B cell (primary cell): ENCODE measurements around the gene NT5DC2. TPM values are rescaled to one million over a fixed set of nuclear protein-coding genes. Genes with fewer than 3 reads are reported as not detected.

Experiments
- ATAC-seq: fragments of 200-7000 bp; cut with Tn5 transposase; one replicate; pipeline ENCODE4 v1.10.0; 2021; ENCODE audit warnings: low read depth, mild to moderate bottlenecking, moderate number of reproducible peaks, moderate library complexity
- CTCF ChIA-PET: fragments of 350-600 bp; sonication (Branson Sonifier 250); formaldehyde crosslinking; loops from one replicate; lab custom pipeline; 2021; ENCODE audit warnings: antibody characterized with exemption, inconsistent platforms; lab: Charles Lee
- POLR2A ChIA-PET: fragments of 350-600 bp; sonication (Branson Sonifier 250); formaldehyde crosslinking; loops from one replicate; lab custom pipeline; 2021; ENCODE audit warnings: antibody characterized with exemption; lab: Charles Lee
- DNase-seq: peaks from one replicate; pipeline ENCODE4 v3.0.0; 2013
- H2AFZ ChIP-seq: 2 replicates; pipeline ENCODE4 v1.6.1; 2012; ENCODE audit warnings: mild to moderate bottlenecking, low read depth, low read length; ENCODE audit not compliant: insufficient read depth, poor library complexity, severe bottlenecking
- H3K27ac ChIP-seq, 2 donors: 1 replicate in 1 of 2; 2 replicates in 1 of 2; pipeline ENCODE4 v1.5.1; 2012 to 2013; ENCODE audit warnings: low read length in 2 of 2, mild to moderate bottlenecking in 2 of 2, moderate library complexity in 1 of 2
- H3K27me3 ChIP-seq, 4 experiments: fragments of 200-600 bp in 1 of 4; sonication (generic) in 1 of 4; replicated peaks in 1 of 4; 1 replicate in 2 of 4; 2 replicates in 2 of 4; pipeline versions ENCODE4 v1.6.1 to v1.7.0; 2013 to 2016; ENCODE audit warnings: low read length in 3 of 4, mild to moderate bottlenecking in 2 of 4, mixed read lengths in 1 of 4, moderate library complexity in 1 of 4; ENCODE audit not compliant: insufficient read depth in 4 of 4, control insufficient read depth in 3 of 4; ENCODE audit errors: control extremely low read depth in 1 of 4
- H3K36me3 ChIP-seq, 2 experiments: replicated peaks in 1 of 2; 1 replicate in 1 of 2; 2 replicates in 1 of 2; pipeline versions ENCODE4 v1.6.1 to v1.7.1; 2013; ENCODE audit warnings: low read length in 1 of 2; ENCODE audit not compliant: insufficient read depth in 2 of 2, control insufficient read depth in 1 of 2; ENCODE audit errors: control extremely low read depth in 1 of 2, extremely low read depth in 1 of 2
- H3K4me1 ChIP-seq, 2 donors: fragments of 200-600 bp in 1 of 2; sonication (generic) in 1 of 2; 1 replicate in 1 of 2; 2 replicates in 1 of 2; pipeline versions ENCODE4 v1.5.1 to v1.6.1; 2013 to 2017; ENCODE audit warnings: low read length in 2 of 2; ENCODE audit not compliant: control insufficient read depth in 2 of 2, insufficient read depth in 2 of 2
- H3K4me2 ChIP-seq: replicated peaks from 2 replicates; pipeline ENCODE3; 2012; ENCODE audit warnings: mild to moderate bottlenecking, low read depth, low read length; ENCODE audit not compliant: poor library complexity, severe bottlenecking
- H3K4me3 ChIP-seq, 5 experiments: fragments of 200-600 bp in 1 of 5; sonication (generic) in 1 of 5; 1 replicate in 3 of 5; 2 replicates in 2 of 5; pipeline versions ENCODE4 v1.5.1 to v1.7.0; 2011 to 2016; ENCODE audit warnings: low read length in 4 of 5, mild to moderate bottlenecking in 4 of 5, low read depth in 2 of 5, control low read depth in 1 of 5, moderate library complexity in 1 of 5; ENCODE audit not compliant: insufficient read depth in 1 of 5; ENCODE audit errors: control extremely low read depth in 1 of 5, extremely low read depth in 1 of 5
- H3K79me2 ChIP-seq: fragments of 200-600 bp; sonication (generic); one replicate; pipeline ENCODE4 v1.6.0; 2016; ENCODE audit warnings: low read length; ENCODE audit not compliant: control insufficient read depth, insufficient read depth
- H3K9ac ChIP-seq: fragments of 200-600 bp; sonication (generic); 2 replicates; pipeline ENCODE4 v1.6.1; 2017; ENCODE audit warnings: mild to moderate bottlenecking, low read length, moderate library complexity
- H3K9me3 ChIP-seq, 3 donors: one replicate each; pipeline versions ENCODE4 v1.6.1 to v1.7.1; 2013; ENCODE audit warnings: low read length in 2 of 3; ENCODE audit not compliant: control insufficient read depth in 2 of 3, insufficient read depth in 1 of 3; ENCODE audit errors: control extremely low read depth in 1 of 3
- H4K20me1 ChIP-seq: 2 replicates; pipeline ENCODE4 v1.6.0; 2012; ENCODE audit warnings: mild to moderate bottlenecking, low read length; ENCODE audit not compliant: insufficient read depth, control insufficient read depth, poor library complexity, severe bottlenecking
- H3K27ac Mint-ChIP-seq: one replicate; pipeline ENCODE4 v1.8.0; 2021; ENCODE audit warnings: mixed read lengths
- H3K27me3 Mint-ChIP-seq: one replicate; pipeline ENCODE4 v1.8.0; 2021; ENCODE audit warnings: mixed read lengths
- H3K4me1 Mint-ChIP-seq: one replicate; pipeline ENCODE4 v1.8.0; 2021; ENCODE audit warnings: mixed read lengths
- H3K4me3 Mint-ChIP-seq: one replicate; pipeline ENCODE4 v1.8.0; 2021; ENCODE audit warnings: mixed read lengths
- H3K9me3 Mint-ChIP-seq: one replicate; pipeline ENCODE4 v1.8.0; 2022; ENCODE audit warnings: mixed read lengths; ENCODE audit not compliant: insufficient read depth
- EZH2 ChIP-seq: IDR thresholded peaks from 2 replicates; pipeline ENCODE4 v1.6.1; 2012; ENCODE audit warnings: borderline replicate concordance, low read depth, mild to moderate bottlenecking, moderate library complexity, low read length; ENCODE audit not compliant: insufficient read depth, poor library complexity, severe bottlenecking
- WGBS: methylation state at CpG from one replicate; pipeline ENCODE4 v1.1.5; 2013; ENCODE audit warnings: missing lambda C conversion rate; ENCODE audit not compliant: insufficient coverage; 5-methylcytosine and 5-hydroxymethylcytosine counted together
- intact Hi-C: fragments of 100-400 bp; cut with micrococcal nuclease; formaldehyde crosslinking; loops from one replicate; pipeline ENCODE4 v1.10.0; 2022
- polyA plus RNA-seq: library from polyadenylated mRNA; depleted of rRNA; stranded (reverse); fragments of >200 nt; gene quantifications from 2 replicates; pipeline ENCODE4 v1.2.3, GENCODE V29; 2012
- total RNA-seq, 2 donors: library from RNA; stranded (reverse); fragments of 120-200 nt in 1 of 2; gene quantifications; 1 replicate in 1 of 2; 2 replicates in 1 of 2; pipeline versions ENCODE4 v1.2.3 to v1.2.4, GENCODE V29; 2013 to 2022
- TF ChIP-seq, protein P1 (sequence below): fragments of 200-600 bp; IDR thresholded peaks from one replicate; pipeline ENCODE4 v1.8.0; 2022; ENCODE audit warnings: antibody characterized with exemption, mild to moderate bottlenecking

Gene NT5DC2
- total and polyA plus RNA-seq, 2 donors (not counting 1 experiment from before 2014, with no cell fraction given), result 11.2 to 11.9 TPM

DNA sequence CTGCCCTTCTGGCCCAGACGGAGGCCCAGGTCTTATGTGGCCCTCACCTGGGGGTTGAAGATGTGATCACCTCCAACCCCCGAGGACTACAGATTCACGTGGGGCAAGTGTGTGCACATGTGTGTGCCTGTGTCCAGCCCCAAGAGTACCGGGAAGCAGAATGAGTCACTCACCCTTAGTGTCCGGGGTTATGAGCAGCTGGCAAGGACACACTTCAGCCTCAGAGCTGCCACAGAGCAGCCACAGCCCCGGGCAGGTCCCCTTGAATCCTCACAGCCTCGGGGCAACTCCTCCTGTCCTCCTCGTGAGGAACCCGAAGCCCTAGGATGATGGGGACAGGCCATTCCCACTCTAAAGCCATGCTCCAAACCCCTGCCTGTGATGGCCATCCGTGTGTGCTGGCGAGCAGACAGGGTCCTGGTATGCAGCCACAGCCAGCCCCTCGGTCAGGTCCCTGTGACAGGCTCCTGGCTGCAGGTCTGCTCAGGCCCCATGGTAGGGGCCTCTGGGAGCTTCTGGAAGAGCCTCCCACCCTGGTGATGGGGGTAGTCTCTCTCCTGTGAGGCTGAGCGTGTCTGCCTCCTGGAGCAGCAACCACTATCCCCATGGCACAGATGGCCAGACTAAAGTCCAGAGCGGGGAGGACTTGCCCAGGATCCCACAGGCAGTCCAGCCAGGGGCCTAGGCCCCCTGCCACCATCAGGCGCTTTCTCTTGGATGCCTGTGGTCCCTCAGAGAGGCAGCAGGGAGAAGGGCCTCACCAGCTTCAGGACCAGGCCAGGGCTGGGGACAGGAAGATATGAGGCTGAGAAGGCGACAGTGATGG lies 37.7 kb downstream of the NT5DC2 start:
- H3K4me3 Mint-ChIP-seq, result no peak overlapping the region
- Histone ChIP-seq H3K79me2 (no peaks in the 10 kb centered on the region), H3K9me3 (no peaks in the 10 kb centered on the region), H3K4me1 (peaks cover 11 to 17% of the 10 kb centered on the region in 2 donors), H3K4me2 (no peak overlapping the region), H4K20me1 (no peaks in the 10 kb centered on the region), H3K9ac (no peak overlapping the region), H3K36me3 (peaks cover 0 to 18% of the 10 kb centered on the region in 2 experiments), H2AFZ (no peak overlapping the region), H3K27ac (no peak overlapping the region), H3K27me3 (no peaks in the 10 kb centered on the region), H3K4me3 (no peak overlapping the region)
- intact Hi-C loops, result no loop called here
- H3K27me3 Mint-ChIP-seq, result no peaks in the 10 kb centered on the region
- ATAC-seq, result no peak
- no peaks in the 10 kb centered on the region for H3K9me3 Mint-ChIP-seq
- no peak for DNase-seq
- CTCF ChIA-PET, result no interaction called here
- peaks cover 17% of the 10 kb centered on the region for H3K4me1 Mint-ChIP-seq
- TF ChIP-seq, protein P1, sequence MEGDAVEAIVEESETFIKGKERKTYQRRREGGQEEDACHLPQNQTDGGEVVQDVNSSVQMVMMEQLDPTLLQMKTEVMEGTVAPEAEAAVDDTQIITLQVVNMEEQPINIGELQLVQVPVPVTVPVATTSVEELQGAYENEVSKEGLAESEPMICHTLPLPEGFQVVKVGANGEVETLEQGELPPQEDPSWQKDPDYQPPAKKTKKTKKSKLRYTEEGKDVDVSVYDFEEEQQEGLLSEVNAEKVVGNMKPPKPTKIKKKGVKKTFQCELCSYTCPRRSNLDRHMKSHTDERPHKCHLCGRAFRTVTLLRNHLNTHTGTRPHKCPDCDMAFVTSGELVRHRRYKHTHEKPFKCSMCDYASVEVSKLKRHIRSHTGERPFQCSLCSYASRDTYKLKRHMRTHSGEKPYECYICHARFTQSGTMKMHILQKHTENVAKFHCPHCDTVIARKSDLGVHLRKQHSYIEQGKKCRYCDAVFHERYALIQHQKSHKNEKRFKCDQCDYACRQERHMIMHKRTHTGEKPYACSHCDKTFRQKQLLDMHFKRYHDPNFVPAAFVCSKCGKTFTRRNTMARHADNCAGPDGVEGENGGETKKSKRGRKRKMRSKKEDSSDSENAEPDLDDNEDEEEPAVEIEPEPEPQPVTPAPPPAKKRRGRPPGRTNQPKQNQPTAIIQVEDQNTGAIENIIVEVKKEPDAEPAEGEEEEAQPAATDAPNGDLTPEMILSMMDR, result no peak
- no peak for TF ChIP-seq EZH2
- no peak overlapping the region for H3K27ac Mint-ChIP-seq
- POLR2A ChIA-PET, result no interaction called here
- WGBS, result 73% methylated on average over 16 of the region's 16 CpGs

DNA sequence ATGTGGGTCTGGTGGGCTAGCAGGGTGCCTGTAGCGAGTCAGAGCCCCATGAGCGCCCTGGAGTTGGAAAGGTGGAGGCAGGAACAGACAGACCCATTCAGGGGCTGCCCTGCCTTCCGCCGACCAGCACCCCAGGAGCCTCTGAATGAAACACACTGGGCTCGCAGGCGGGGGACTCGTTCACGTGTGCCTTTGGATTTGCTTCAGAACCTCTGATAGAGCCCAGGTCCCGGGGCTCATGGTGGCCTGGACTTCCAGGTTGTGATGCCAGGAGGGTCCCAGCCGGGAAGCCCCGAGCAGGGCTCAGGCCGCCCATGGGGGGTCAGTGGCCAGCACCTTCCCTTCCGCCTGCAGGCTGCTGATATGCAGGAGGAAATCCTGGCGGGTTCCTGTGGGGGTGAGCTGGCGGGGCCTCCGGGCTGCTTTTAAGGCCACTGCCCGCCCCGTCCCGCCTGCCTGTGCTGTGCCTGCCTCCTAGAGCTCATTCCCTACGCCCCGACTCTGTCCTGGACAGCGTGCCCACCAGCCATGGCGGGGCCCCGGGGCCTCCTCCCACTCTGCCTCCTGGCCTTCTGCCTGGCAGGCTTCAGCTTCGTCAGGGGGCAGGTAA lies 38.7 kb downstream of the NT5DC2 start, which contains the start of gene STAB1:
TSS of gene STAB1 (plus strand) at position 453 of the 610 bp plus-strand sequence. CDS start at position 529, 76 bp downstream.
- no peak within 1 kb of the TSS for H2AFZ ChIP-seq
- DNase-seq, result no peak
- intact Hi-C loops, result no loop called here
- no peak for ATAC-seq
- no peaks in the 10 kb centered on the region for H3K27me3 ChIP-seq
- no peaks in the 10 kb centered on the region for H4K20me1 ChIP-seq
- no peaks in the 10 kb centered on the region for H3K27me3 Mint-ChIP-seq
- ChIA-PET POLR2A (no interaction called here), CTCF (no interaction called here)
- H3K4me1 Mint-ChIP-seq, result peaks cover 15% of the 10 kb centered on the region
- H3K4me3 Mint-ChIP-seq, result no peak within 1 kb of the TSS
- H3K27ac Mint-ChIP-seq, result peak within 1 kb of the TSS; percentile 20
- H3K4me2 ChIP-seq, result no peak within 1 kb of the TSS
- H3K9me3 ChIP-seq, result no peaks in the 10 kb centered on the region
- WGBS, result 37% methylated on average over 25 of the region's 25 CpGs
- H3K27ac ChIP-seq, result no peak within 1 kb of the TSS
- peaks cover 0 to 24% of the 10 kb centered on the region in 2 experiments for H3K36me3 ChIP-seq
- peaks cover 11 to 17% of the 10 kb centered on the region in 2 donors for H3K4me1 ChIP-seq
- H3K9me3 Mint-ChIP-seq, result no peaks in the 10 kb centered on the region
- H3K4me3 ChIP-seq, result no peak within 1 kb of the TSS
- H3K9ac ChIP-seq, result no peak within 1 kb of the TSS
- H3K79me2 ChIP-seq, result no peaks in the 10 kb centered on the region
- TF ChIP-seq, protein P1, result no peak
- TF ChIP-seq EZH2, result no peak
